ENCODE data around the gene ALDH1A1. TPM values are rescaled to one million over a fixed set of nuclear protein-coding genes. Genes with fewer than 3 reads are reported as not detected.

ALDH1A1 gene
- total RNA-seq, 1 experiment from 2014 or later = not detected

DNA sequence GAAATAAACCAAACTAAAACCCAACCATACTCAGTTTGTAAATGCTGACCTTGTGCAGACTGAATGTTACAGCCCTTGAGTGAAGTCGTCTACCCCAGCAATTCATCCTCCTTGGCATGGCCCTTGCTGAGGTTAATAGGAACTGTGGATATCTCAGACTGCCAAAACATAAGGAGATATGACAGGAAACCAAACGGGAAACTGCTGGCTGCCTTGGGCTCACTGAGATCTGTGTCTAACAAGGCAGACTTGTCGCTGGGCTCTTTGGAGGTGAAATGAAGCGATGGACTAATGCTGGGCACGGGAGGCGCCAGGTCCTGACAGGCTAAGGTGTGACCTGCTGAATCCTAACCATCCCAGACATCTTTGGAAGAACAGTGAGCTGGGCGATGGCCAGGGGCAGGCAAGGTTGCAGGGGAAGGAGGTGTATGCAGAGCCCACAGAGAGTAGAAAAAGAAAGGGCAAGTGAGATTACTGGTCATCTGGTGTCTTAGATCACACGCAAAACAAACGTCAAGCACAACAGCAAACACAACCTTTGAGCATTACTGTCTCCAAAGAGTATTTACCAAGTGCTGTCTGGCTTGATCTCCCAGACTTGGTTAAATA is 44.6 kb upstream of the ALDH1A1 start:
- Histone ChIP-seq H3K4me3 (ENCODE audit: low read length) (no peak overlapping the region), H3K4me2 (ENCODE audit: low read length) (no peak overlapping the region), H3K4me1 (ENCODE audit: insufficient read depth, low read length) (no peaks in the 10 kb centered on the region), H3K27ac (ENCODE audit: low read length) (no peak overlapping the region), H3K9me2 (replicated peaks; ENCODE audit: low read length) (no peaks in the 10 kb centered on the region), H3K9ac (ENCODE audit: low read length) (no peak overlapping the region), H3K36me3 (ENCODE audit: low read depth, low read length) (no peaks in the 10 kb centered on the region), H3F3A (ENCODE audit: low read length, unreplicated experiment) (no peaks in the 10 kb centered on the region), H3K27me3 (ENCODE audit: low read length) (peaks cover 22% of the 10 kb centered on the region), H3K79me2 (ENCODE audit: low read length) (no peaks in the 10 kb centered on the region), H3K9me3 (ENCODE audit: low read length) (no peaks in the 10 kb centered on the region), H2AFZ (ENCODE audit: low read length) (no peak overlapping the region), H4K20me1 (ENCODE audit: low read length) (no peaks in the 10 kb centered on the region)
- ChIA-PET POLR2A (ENCODE audit: unreplicated experiment) (no interaction called here), CTCF (no interaction called here)
- intact Hi-C loops (cut with micrococcal nuclease) = no loop called here
- BruUV-seq (replicated peaks) = no TSS peak
- no peak for TF ChIP-seq EZH2 (IDR thresholded peaks at IDR 0.05; ENCODE audit: low read length, unreplicated experiment)
- ATAC-seq (no peak), DNase-seq (no peak)

DNA sequence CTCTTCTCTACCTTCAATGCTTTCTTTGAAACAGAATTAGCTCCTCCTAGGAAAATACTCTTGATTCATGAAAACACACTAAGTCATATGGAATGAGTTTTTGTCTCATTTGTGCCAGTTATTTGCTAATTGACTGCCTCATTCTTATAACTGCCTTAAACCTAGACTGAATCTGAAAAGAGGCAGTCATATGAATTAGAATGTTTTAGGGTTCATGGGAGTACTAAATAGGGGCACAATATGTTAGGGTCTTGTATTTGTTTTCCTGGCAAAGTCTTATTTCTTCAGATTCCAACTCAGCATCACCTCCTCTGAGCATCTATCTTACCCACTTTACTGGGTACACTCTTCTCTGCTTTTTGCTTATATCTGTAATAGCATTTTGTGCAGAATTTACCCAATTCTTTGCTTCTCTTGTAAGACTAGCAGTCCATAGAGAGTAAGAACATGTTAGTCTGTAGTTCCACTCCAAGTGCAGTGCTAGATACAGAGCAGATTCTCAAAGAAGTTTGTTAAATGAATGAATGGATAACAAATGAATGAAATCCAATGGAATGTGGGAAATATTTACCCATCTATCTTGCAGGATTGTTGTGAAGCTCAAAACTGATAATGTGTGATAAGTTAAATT is 43.9 kb upstream of the ALDH1A1 start:
- Histone ChIP-seq H3K27ac (ENCODE audit: low read length) (no peak overlapping the region), H3K9ac (ENCODE audit: low read length) (no peak overlapping the region), H3F3A (ENCODE audit: low read length, unreplicated experiment) (no peaks in the 10 kb centered on the region), H2AFZ (ENCODE audit: low read length) (no peak overlapping the region), H3K4me3 (ENCODE audit: low read length) (no peak overlapping the region), H3K9me3 (ENCODE audit: low read length) (no peaks in the 10 kb centered on the region), H3K79me2 (ENCODE audit: low read length) (no peaks in the 10 kb centered on the region), H3K4me2 (ENCODE audit: low read length) (no peak overlapping the region), H4K20me1 (ENCODE audit: low read length) (no peaks in the 10 kb centered on the region), H3K9me2 (replicated peaks; ENCODE audit: low read length) (no peaks in the 10 kb centered on the region), H3K4me1 (ENCODE audit: insufficient read depth, low read length) (no peaks in the 10 kb centered on the region), H3K36me3 (ENCODE audit: low read depth, low read length) (no peaks in the 10 kb centered on the region), H3K27me3 (ENCODE audit: low read length) (peaks cover 25% of the 10 kb centered on the region)
- POLR2A ChIA-PET (ENCODE audit: unreplicated experiment) = no interaction called here
- intact Hi-C loops (cut with micrococcal nuclease) = no loop called here
- CTCF ChIA-PET = no interaction called here
- ATAC-seq (no peak), DNase-seq (no peak)
- no TSS peak for BruUV-seq (replicated peaks)
- TF ChIP-seq EZH2 (IDR thresholded peaks at IDR 0.05; ENCODE audit: low read length, unreplicated experiment) = no peak
- TF ChIP-seq, protein P1, sequence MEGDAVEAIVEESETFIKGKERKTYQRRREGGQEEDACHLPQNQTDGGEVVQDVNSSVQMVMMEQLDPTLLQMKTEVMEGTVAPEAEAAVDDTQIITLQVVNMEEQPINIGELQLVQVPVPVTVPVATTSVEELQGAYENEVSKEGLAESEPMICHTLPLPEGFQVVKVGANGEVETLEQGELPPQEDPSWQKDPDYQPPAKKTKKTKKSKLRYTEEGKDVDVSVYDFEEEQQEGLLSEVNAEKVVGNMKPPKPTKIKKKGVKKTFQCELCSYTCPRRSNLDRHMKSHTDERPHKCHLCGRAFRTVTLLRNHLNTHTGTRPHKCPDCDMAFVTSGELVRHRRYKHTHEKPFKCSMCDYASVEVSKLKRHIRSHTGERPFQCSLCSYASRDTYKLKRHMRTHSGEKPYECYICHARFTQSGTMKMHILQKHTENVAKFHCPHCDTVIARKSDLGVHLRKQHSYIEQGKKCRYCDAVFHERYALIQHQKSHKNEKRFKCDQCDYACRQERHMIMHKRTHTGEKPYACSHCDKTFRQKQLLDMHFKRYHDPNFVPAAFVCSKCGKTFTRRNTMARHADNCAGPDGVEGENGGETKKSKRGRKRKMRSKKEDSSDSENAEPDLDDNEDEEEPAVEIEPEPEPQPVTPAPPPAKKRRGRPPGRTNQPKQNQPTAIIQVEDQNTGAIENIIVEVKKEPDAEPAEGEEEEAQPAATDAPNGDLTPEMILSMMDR (conservative IDR thresholded peaks at IDR 0.05; ENCODE audit: low read depth, low read length) = no peak
- no peak for TF ChIP-seq EZH2phosphoT487 (IDR thresholded peaks at IDR 0.05; ENCODE audit: borderline replicate concordance, low read length)

DNA sequence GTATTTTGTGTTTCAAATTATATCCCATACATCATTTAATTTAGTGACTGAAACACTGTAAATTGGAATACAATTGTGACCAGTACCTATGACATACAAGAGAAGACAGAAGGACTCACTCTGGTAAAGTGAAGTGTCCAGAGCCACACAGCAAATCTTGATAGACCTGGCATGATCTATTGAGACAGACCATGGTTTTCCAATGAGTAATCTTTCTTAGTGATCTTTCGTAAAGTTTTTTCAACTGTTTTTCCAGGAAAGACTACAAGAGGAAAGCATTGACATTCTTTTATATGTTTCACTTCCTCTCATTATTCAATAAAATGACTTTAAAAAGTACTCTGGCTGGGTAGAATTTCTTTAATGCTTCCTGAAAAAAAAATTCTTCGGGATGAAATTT is 43.3 kb upstream of the ALDH1A1 start:
- no peaks in the 10 kb centered on the region for H3K9me2 ChIP-seq (replicated peaks; ENCODE audit: low read length)
- peaks cover 25% of the 10 kb centered on the region for H3K27me3 ChIP-seq (ENCODE audit: low read length)
- no peak overlapping the region for H3K9ac ChIP-seq (ENCODE audit: low read length)
- ChIA-PET POLR2A (ENCODE audit: unreplicated experiment) (no interaction called here), CTCF (no interaction called here)
- H2AFZ ChIP-seq (ENCODE audit: low read length) = no peak overlapping the region
- ATAC-seq (no peak), DNase-seq (no peak)
- H3K36me3 ChIP-seq (ENCODE audit: low read depth, low read length) = no peaks in the 10 kb centered on the region
- no peak overlapping the region for H3K4me3 ChIP-seq (ENCODE audit: low read length)
- H3K27ac ChIP-seq (ENCODE audit: low read length) = no peak overlapping the region
- H4K20me1 ChIP-seq (ENCODE audit: low read length) = no peaks in the 10 kb centered on the region
- TF ChIP-seq EZH2phosphoT487 (IDR thresholded peaks at IDR 0.05; ENCODE audit: borderline replicate concordance, low read length) = no peak
- TF ChIP-seq, protein P1 (conservative IDR thresholded peaks at IDR 0.05; ENCODE audit: low read depth, low read length) = no peak
- no peak for TF ChIP-seq EZH2 (IDR thresholded peaks at IDR 0.05; ENCODE audit: low read length, unreplicated experiment)
- intact Hi-C loops (cut with micrococcal nuclease) = no loop called here
- H3K9me3 ChIP-seq (ENCODE audit: low read length) = no peaks in the 10 kb centered on the region
- no peak overlapping the region for H3K4me2 ChIP-seq (ENCODE audit: low read length)
- no peaks in the 10 kb centered on the region for H3K79me2 ChIP-seq (ENCODE audit: low read length)
- no peaks in the 10 kb centered on the region for H3F3A ChIP-seq (ENCODE audit: low read length, unreplicated experiment)
- no TSS peak for BruUV-seq (replicated peaks)
- H3K4me1 ChIP-seq (ENCODE audit: insufficient read depth, low read length) = no peaks in the 10 kb centered on the region

All from PC-3 (cell line).